Neuronal stem cell (in vitro differentiated cells): ENCODE measurements around the gene DCXR.

Experiments
- DNase-seq: peaks from one replicate; pipeline ENCODE4 v3.0.0-alpha.2; 2013; ENCODE audit warnings: low spot score
- H2AFZ ChIP-seq: one replicate; pipeline ENCODE4 v1.6.1; 2013; ENCODE audit warnings: mild to moderate bottlenecking, low read length, inconsistent platforms
- H2AK5ac ChIP-seq: 2 replicates; pipeline ENCODE4 v1.6.1; 2013; ENCODE audit warnings: low read depth, mild to moderate bottlenecking, inconsistent platforms, low read length, moderate library complexity, mixed read lengths
- H2BK120ac ChIP-seq: 2 replicates; pipeline ENCODE4 v1.6.1; 2013; ENCODE audit warnings: low read depth, mild to moderate bottlenecking, inconsistent platforms, low read length, moderate library complexity, mixed read lengths
- H2BK12ac ChIP-seq: one replicate; pipeline ENCODE4 v1.6.1; 2013; ENCODE audit warnings: low read length, inconsistent platforms
- H2BK15ac ChIP-seq: 2 replicates; pipeline ENCODE4 v1.6.1; 2013; ENCODE audit warnings: mild to moderate bottlenecking, low read length, inconsistent platforms, mixed read lengths
- H2BK5ac ChIP-seq: one replicate; pipeline ENCODE4 v1.6.1; 2013; ENCODE audit warnings: inconsistent platforms, mild to moderate bottlenecking, low read length, moderate library complexity
- H3K14ac ChIP-seq: one replicate; pipeline ENCODE4 v1.6.1; 2013; ENCODE audit warnings: low read length, inconsistent platforms
- H3K18ac ChIP-seq: 2 replicates; pipeline ENCODE4 v1.6.1; 2013; ENCODE audit warnings: low read length, inconsistent platforms
- H3K23ac ChIP-seq: 2 replicates; pipeline ENCODE4 v1.6.1; 2013; ENCODE audit warnings: low read depth, mild to moderate bottlenecking, mixed read lengths, low read length, inconsistent platforms; ENCODE audit not compliant: poor library complexity
- H3K27ac ChIP-seq: replicated peaks from 3 replicates; pipeline ENCODE4 v1.5.1; 2013; ENCODE audit warnings: low read length, inconsistent platforms
- H3K27me3 ChIP-seq, 3 experiments: 2 replicates each; pipeline ENCODE4 v1.6.1; 2013; ENCODE audit warnings: low read length in 3 of 3, mild to moderate bottlenecking in 2 of 3, inconsistent platforms in 1 of 3, low read depth in 1 of 3, mixed read lengths in 1 of 3, moderate library complexity in 1 of 3; ENCODE audit not compliant: control insufficient read depth in 3 of 3, insufficient read depth in 3 of 3
- H3K36me3 ChIP-seq, 2 donors: replicated peaks in 1 of 2; 2 replicates each; pipeline ENCODE4 v1.6.1; 2013; ENCODE audit warnings: low read length in 2 of 2; ENCODE audit not compliant: control insufficient read depth in 2 of 2, insufficient read depth in 2 of 2
- H3K4ac ChIP-seq: 2 replicates; pipeline ENCODE4 v1.6.1; 2013; ENCODE audit warnings: inconsistent platforms, mild to moderate bottlenecking, low read length, moderate library complexity
- H3K4me1 ChIP-seq, 2 donors: 1 replicate in 1 of 2; 2 replicates in 1 of 2; pipeline ENCODE4 v1.6.1; 2013; ENCODE audit warnings: low read length in 2 of 2, low read depth in 1 of 2; ENCODE audit not compliant: control insufficient read depth in 2 of 2, insufficient read depth in 1 of 2
- H3K4me2 ChIP-seq: one replicate; pipeline ENCODE4 v1.6.1; 2013; ENCODE audit warnings: mild to moderate bottlenecking, low read length, inconsistent platforms; ENCODE audit not compliant: insufficient read depth, poor library complexity, severe bottlenecking
- H3K4me3 ChIP-seq, 2 donors: 2 replicates each; pipeline ENCODE4 v1.5.1; 2013; ENCODE audit warnings: low read length in 2 of 2, mild to moderate bottlenecking in 2 of 2, inconsistent platforms in 1 of 2, moderate library complexity in 1 of 2
- H3K79me1 ChIP-seq: one replicate; pipeline ENCODE4 v1.6.1; 2013; ENCODE audit warnings: low read depth, mild to moderate bottlenecking, inconsistent platforms, low read length, moderate library complexity
- H3K9ac ChIP-seq: one replicate; pipeline ENCODE4 v1.6.1; 2013; ENCODE audit warnings: mild to moderate bottlenecking, low read depth, low read length, inconsistent platforms; ENCODE audit not compliant: poor library complexity
- H3K9me3 ChIP-seq, 2 donors: replicated peaks in 1 of 2; 2 replicates each; pipeline versions ENCODE3 to v1.6.1; 2013; ENCODE audit warnings: low read length in 2 of 2, mild to moderate bottlenecking in 2 of 2, inconsistent platforms in 1 of 2, low read depth in 1 of 2, mixed read lengths in 1 of 2, moderate library complexity in 1 of 2; ENCODE audit not compliant: control insufficient read depth in 2 of 2, insufficient read depth in 1 of 2
- H4K8ac ChIP-seq: one replicate; pipeline ENCODE4 v1.6.1; 2013; ENCODE audit warnings: low read depth, mild to moderate bottlenecking, inconsistent platforms, low read length, moderate library complexity
- H4K91ac ChIP-seq: one replicate; pipeline ENCODE4 v1.6.1; 2013; ENCODE audit warnings: low read length, low read depth, mild to moderate bottlenecking, inconsistent platforms; ENCODE audit not compliant: poor library complexity
- WGBS, 2 donors: extraction: QIAGEN DNeasy Blood & Tissue Kit; methylation state at CpG; one replicate each; pipeline ENCODE4 v1.1.7; 2013; ENCODE audit warnings: missing lambda C conversion rate in 2 of 2, mixed read lengths in 1 of 2; ENCODE audit not compliant: insufficient read length in 2 of 2, insufficient replicate concordance in 1 of 2; ENCODE audit errors: extremely low coverage in 2 of 2; 5-methylcytosine and 5-hydroxymethylcytosine counted together

The DCXR gene

DNA sequence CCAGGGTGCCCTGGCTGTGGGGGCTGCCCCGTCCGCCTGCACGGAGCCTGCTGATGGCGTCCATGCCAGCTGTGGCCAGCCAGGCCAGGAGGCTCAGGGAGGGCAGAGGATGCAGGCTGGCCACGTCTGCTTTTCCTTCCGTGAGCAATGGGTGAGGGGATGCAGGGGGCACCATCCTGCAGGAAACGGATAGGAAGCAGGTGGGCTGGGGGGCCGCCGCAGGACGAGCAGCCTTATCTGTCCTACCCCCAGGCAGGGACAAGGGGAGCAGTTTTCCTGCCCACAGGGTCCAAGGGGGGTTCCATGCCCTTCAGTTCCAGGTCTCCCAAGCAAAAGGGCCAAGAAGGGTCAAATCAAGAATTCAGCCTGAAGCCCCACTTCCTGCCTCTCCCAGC lies 21.4 kb upstream of the DCXR start:
- H3K79me1 ChIP-seq = peaks cover 8% of the 10 kb centered on the region

DNA sequence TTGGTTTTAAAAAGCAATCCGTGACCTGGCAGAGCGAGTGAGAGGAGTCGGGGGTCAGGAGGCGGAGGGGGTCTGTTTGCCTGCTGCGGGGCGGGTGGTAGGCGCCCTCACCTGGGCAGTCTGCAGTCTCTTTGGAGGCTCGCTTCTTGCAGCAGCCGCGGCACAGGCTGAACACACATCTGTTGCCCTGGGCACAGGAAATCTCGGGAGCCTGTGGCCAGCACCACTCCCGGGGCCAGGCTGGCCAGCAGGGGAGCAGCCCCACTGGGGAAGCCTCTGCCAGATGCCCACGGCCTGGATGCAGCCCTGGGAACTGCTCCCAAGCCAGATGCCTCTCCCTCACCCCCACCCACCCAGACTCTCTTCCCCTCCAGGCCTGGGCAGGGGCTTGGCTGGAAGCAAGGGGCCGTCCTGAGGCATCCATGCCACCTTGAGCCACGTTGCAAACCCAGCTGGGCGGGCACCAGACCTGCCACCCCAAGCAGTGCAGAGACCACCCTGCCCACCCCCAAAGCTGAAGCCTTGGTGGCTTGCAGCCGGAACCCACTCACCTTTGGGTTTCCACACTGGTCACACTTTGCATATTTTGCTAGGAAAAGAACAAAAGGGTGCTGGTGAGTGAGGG lies 20.8 kb upstream of the DCXR start:
- no peak overlapping the region for H2BK15ac ChIP-seq
- H3K27me3 ChIP-seq = no peaks in the 10 kb centered on the region
- H2BK12ac ChIP-seq = peak overlapping the region; percentile 22
- no peak overlapping the region for H3K14ac ChIP-seq
- no CpG with 5 or more reads among the region's 17 CpGs for WGBS, 2 donors
- H4K91ac ChIP-seq = no peak overlapping the region
- no peak overlapping the region for H3K9ac ChIP-seq
- H3K79me1 ChIP-seq = peaks cover 8% of the 10 kb centered on the region
- H3K4me3 ChIP-seq = no peak overlapping the region
- DNase-seq = no peak
- no peak overlapping the region for H2BK120ac ChIP-seq
- H3K4me1 ChIP-seq = no peaks in the 10 kb centered on the region
- H2BK5ac ChIP-seq = no peak overlapping the region
- H3K18ac ChIP-seq = no peak overlapping the region
- no peak overlapping the region for H3K4me2 ChIP-seq
- H2AFZ ChIP-seq = no peak overlapping the region
- no peak overlapping the region for H3K27ac ChIP-seq
- H3K4ac ChIP-seq = no peak overlapping the region
- H3K23ac ChIP-seq = peak overlapping the region; percentile 55
- no peaks in the 10 kb centered on the region for H3K9me3 ChIP-seq
- peaks cover 70 to 98% of the 10 kb centered on the region in 2 donors for H3K36me3 ChIP-seq
- H2AK5ac ChIP-seq = no peak overlapping the region
- no peak overlapping the region for H4K8ac ChIP-seq

More for the DNA sequence above, 21.4 kb upstream of the DCXR start:
- no peak overlapping the region for H3K4ac ChIP-seq
- H3K4me1 ChIP-seq = no peaks in the 10 kb centered on the region
- DNase-seq = no peak
- no peak overlapping the region for H3K4me2 ChIP-seq
- peak overlapping the region in 1 of 2 donors; percentile 22 for H3K4me3 ChIP-seq
- no peak overlapping the region for H3K27ac ChIP-seq
- H2AK5ac ChIP-seq = no peak overlapping the region
- no peak overlapping the region for H2BK15ac ChIP-seq
- no peaks in the 10 kb centered on the region for H3K27me3 ChIP-seq
- no peak overlapping the region for H3K14ac ChIP-seq
- no peak overlapping the region for H2BK120ac ChIP-seq
- H2AFZ ChIP-seq = no peak overlapping the region
- peak overlapping the region; percentile 55 for H3K23ac ChIP-seq
- no peak overlapping the region for H3K18ac ChIP-seq
- H2BK12ac ChIP-seq = peak overlapping the region; percentile 22
- WGBS, 2 donors = no CpG with 5 or more reads among the region's 10 CpGs
- no peaks in the 10 kb centered on the region for H3K9me3 ChIP-seq
- H4K8ac ChIP-seq = no peak overlapping the region
- H3K9ac ChIP-seq = no peak overlapping the region
- peaks cover 72 to 98% of the 10 kb centered on the region in 2 donors for H3K36me3 ChIP-seq
- H4K91ac ChIP-seq = no peak overlapping the region
- H2BK5ac ChIP-seq = no peak overlapping the region

DNA sequence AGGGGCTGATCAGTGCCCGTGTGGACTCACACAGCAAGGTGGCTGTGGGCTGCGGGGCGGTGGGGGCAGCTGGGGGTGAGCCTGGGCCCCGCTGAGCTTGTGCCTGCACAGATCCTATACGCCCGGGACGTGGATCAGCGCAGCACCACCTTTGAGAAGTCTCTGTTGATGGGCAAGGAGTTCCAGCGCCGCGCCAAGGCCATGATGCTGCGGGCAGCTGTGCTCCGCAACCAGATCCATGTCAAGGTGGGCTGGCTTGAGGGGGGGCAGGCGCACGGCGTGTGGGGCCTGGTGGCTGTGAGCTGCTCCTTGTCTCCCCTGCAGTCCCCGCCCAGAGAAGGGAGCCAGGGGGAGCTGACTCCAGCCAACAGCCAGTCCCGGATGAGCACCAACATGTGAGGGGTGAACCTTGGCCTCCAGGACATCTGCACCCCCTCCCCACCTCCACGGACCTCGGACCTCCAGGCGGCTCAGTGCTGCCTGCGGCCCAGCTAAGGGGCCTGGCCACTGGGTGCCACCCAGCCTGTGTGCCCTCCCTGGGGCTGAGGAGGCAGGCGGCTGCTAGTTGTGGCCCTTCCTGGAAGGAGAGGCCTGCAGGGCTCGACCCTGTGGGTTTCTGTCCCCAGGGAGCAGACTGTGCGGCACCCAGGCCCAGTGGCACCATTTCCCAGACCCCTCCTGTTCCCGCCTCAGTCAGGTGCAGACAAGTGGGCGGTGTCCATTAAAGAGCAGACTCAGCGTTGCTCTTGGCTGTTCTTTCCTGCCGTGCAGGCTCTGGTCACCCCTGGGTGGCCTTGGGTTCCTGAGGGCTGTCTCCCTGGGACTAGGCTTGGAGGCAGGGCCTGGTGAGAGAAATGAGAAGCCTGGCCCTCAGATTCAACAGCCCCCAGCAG lies 19.5 kb upstream of the DCXR start:
- H2BK12ac ChIP-seq = no peak overlapping the region
- no peak overlapping the region for H4K91ac ChIP-seq
- no peak overlapping the region for H2BK15ac ChIP-seq
- no peak overlapping the region for H3K27ac ChIP-seq
- no peak overlapping the region for H3K4me3 ChIP-seq
- H3K9ac ChIP-seq = peak overlapping the region; percentile 30
- H2AFZ ChIP-seq = no peak overlapping the region
- peaks cover 64 to 87% of the 10 kb centered on the region in 2 donors for H3K36me3 ChIP-seq
- H2AK5ac ChIP-seq = no peak overlapping the region
- H3K4ac ChIP-seq = no peak overlapping the region
- H3K27me3 ChIP-seq = no peaks in the 10 kb centered on the region
- WGBS, 2 donors = no CpG with 5 or more reads among the region's 29 CpGs
- H3K9me3 ChIP-seq = no peaks in the 10 kb centered on the region
- H3K14ac ChIP-seq = no peak overlapping the region
- H2BK120ac ChIP-seq = no peak overlapping the region
- H3K18ac ChIP-seq = no peak overlapping the region
- H3K23ac ChIP-seq = peak overlapping the region; percentile 44
- H3K79me1 ChIP-seq = peaks cover 14% of the 10 kb centered on the region
- no peak for DNase-seq
- H2BK5ac ChIP-seq = no peak overlapping the region
- peak overlapping the region; percentile 96 for H4K8ac ChIP-seq
- peaks cover 3% of the 10 kb centered on the region in 2 donors for H3K4me1 ChIP-seq
- H3K4me2 ChIP-seq = no peak overlapping the region
